PFSK-1 (cell line): ENCODE results near the gene UBA1.

ENCODE experiments used
- POLR2AphosphoS5 ChIP-seq: IDR thresholded peaks from 2 replicates; pipeline ENCODE4 v1.6.1; 2012; ENCODE audit warnings: low read depth, mild to moderate bottlenecking, control low read depth, low read length, moderate library complexity
- TAF1 ChIP-seq: IDR thresholded peaks from 2 replicates; pipeline ENCODE4 v1.6.1; 2012; ENCODE audit warnings: low read length, control low read depth, borderline replicate concordance; ENCODE audit not compliant: insufficient read depth
- TF ChIP-seq, protein P1 (sequence below), 2 experiments: IDR thresholded peaks; 2 replicates each; pipeline versions ENCODE4 v1.6.1 to v1.8.0; 2011 to 2012; ENCODE audit warnings: low read depth in 2 of 2, low read length in 2 of 2, control low read depth in 1 of 2, inconsistent platforms in 1 of 2, mild to moderate bottlenecking in 1 of 2, moderate library complexity in 1 of 2; ENCODE audit not compliant: insufficient read depth in 1 of 2

DNA sequence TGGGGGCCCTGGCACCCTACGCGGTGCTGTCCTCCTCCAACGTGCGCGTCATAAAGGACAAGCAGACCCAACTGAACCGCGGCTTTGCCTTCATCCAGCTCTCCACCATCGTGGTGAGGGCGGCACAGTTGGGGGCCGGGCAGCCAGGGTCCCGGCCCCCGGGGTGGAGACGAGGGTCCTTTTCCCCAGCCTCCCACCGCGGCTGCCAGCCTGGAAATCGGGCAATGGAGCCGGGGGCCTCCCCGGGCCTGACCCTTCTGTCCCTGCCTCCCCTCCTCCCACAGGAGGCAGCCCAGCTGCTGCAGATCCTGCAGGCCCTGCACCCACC, 13.7 kb upstream of the UBA1 start:
- TF ChIP-seq TAF1 (no peak), POLR2AphosphoS5 (no peak)
- TF ChIP-seq, protein P1, sequence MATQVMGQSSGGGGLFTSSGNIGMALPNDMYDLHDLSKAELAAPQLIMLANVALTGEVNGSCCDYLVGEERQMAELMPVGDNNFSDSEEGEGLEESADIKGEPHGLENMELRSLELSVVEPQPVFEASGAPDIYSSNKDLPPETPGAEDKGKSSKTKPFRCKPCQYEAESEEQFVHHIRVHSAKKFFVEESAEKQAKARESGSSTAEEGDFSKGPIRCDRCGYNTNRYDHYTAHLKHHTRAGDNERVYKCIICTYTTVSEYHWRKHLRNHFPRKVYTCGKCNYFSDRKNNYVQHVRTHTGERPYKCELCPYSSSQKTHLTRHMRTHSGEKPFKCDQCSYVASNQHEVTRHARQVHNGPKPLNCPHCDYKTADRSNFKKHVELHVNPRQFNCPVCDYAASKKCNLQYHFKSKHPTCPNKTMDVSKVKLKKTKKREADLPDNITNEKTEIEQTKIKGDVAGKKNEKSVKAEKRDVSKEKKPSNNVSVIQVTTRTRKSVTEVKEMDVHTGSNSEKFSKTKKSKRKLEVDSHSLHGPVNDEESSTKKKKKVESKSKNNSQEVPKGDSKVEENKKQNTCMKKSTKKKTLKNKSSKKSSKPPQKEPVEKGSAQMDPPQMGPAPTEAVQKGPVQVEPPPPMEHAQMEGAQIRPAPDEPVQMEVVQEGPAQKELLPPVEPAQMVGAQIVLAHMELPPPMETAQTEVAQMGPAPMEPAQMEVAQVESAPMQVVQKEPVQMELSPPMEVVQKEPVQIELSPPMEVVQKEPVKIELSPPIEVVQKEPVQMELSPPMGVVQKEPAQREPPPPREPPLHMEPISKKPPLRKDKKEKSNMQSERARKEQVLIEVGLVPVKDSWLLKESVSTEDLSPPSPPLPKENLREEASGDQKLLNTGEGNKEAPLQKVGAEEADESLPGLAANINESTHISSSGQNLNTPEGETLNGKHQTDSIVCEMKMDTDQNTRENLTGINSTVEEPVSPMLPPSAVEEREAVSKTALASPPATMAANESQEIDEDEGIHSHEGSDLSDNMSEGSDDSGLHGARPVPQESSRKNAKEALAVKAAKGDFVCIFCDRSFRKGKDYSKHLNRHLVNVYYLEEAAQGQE (IDR thresholded peaks at IDR 0.05; ENCODE audit: insufficient read depth in 1 of 2, low read depth in 2 of 2, low read length in 2 of 2), result no peak
